Activated B cell treated with CpG ODN at 0.5 μM for 24 hours (primary cell): ENCODE data around the gene RBM38. TPM values are rescaled to one million over a fixed set of nuclear protein-coding genes. Genes with fewer than 3 reads are reported as not detected.

Experiments
- ATAC-seq: fragments of 200-7000 bp; cut with Tn5 transposase; one replicate; pipeline ENCODE4 v1.10.0; 2021; ENCODE audit warnings: low read depth, mild to moderate bottlenecking, moderate library complexity
- CTCF ChIA-PET: fragments of 350-600 bp; sonication (Branson Sonifier 250); formaldehyde crosslinking; loops from one replicate; lab custom pipeline; 2021; ENCODE audit warnings: antibody characterized with exemption; lab: Charles Lee
- POLR2A ChIA-PET: fragments of 350-600 bp; sonication (Branson Sonifier 250); formaldehyde crosslinking; loops from one replicate; lab custom pipeline; 2021; ENCODE audit warnings: antibody characterized with exemption; lab: Charles Lee
- DNase-seq: peaks from one replicate; pipeline ENCODE4 v3.0.0; 2022
- H3K27ac Mint-ChIP-seq: one replicate; pipeline ENCODE4 v1.8.0; 2020; ENCODE audit warnings: mixed read lengths
- H3K27me3 Mint-ChIP-seq: one replicate; pipeline ENCODE4 v1.8.0; 2021; ENCODE audit warnings: mixed read lengths
- H3K36me3 Mint-ChIP-seq: one replicate; pipeline ENCODE4 v1.8.0; 2021; ENCODE audit warnings: low read depth, mixed read lengths
- H3K4me1 Mint-ChIP-seq: one replicate; pipeline ENCODE4 v1.8.0; 2021; ENCODE audit warnings: mixed read lengths
- H3K4me3 Mint-ChIP-seq: one replicate; pipeline ENCODE4 v1.8.0; 2020; ENCODE audit warnings: mild to moderate bottlenecking, mixed read lengths
- H3K9me3 Mint-ChIP-seq: one replicate; pipeline ENCODE4 v1.8.0; 2020; ENCODE audit warnings: mixed read lengths
- intact Hi-C: fragments of 100-400 bp; cut with micrococcal nuclease; formaldehyde crosslinking; loops from one replicate; pipeline ENCODE4 v1.15.1; 2024
- total RNA-seq: library from RNA; stranded (reverse); gene quantifications from 2 replicates; pipeline ENCODE4 v1.2.3, GENCODE V29; 2022
- TF ChIP-seq, protein P1 (sequence below): fragments of 200-600 bp; IDR thresholded peaks from one replicate; pipeline ENCODE4 v1.8.0; 2022; ENCODE audit warnings: antibody characterized with exemption, mild to moderate bottlenecking

RBM38 gene
- total RNA-seq, 1 donor from 2014 or later: 69.6 TPM

- no peak overlapping the region for H3K4me3 Mint-ChIP-seq
- POLR2A ChIA-PET: no interaction called here
- no peaks in the 10 kb centered on the region for H3K9me3 Mint-ChIP-seq
- H3K36me3 Mint-ChIP-seq: no peaks in the 10 kb centered on the region
- TF ChIP-seq, protein P1, sequence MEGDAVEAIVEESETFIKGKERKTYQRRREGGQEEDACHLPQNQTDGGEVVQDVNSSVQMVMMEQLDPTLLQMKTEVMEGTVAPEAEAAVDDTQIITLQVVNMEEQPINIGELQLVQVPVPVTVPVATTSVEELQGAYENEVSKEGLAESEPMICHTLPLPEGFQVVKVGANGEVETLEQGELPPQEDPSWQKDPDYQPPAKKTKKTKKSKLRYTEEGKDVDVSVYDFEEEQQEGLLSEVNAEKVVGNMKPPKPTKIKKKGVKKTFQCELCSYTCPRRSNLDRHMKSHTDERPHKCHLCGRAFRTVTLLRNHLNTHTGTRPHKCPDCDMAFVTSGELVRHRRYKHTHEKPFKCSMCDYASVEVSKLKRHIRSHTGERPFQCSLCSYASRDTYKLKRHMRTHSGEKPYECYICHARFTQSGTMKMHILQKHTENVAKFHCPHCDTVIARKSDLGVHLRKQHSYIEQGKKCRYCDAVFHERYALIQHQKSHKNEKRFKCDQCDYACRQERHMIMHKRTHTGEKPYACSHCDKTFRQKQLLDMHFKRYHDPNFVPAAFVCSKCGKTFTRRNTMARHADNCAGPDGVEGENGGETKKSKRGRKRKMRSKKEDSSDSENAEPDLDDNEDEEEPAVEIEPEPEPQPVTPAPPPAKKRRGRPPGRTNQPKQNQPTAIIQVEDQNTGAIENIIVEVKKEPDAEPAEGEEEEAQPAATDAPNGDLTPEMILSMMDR: no peak
- CTCF ChIA-PET: no interaction called here
- intact Hi-C loops: no loop called here
- peak overlapping the region; percentile 68 for H3K27ac Mint-ChIP-seq
- peaks cover 20% of the 10 kb centered on the region for H3K4me1 Mint-ChIP-seq
- no peaks in the 10 kb centered on the region for H3K27me3 Mint-ChIP-seq
- DNase-seq (no peak), ATAC-seq (no peak)
Observed at GRCh38 chr20:57439993-57440392, 48.8 kb downstream of the RBM38 start.

GRCh38 chr20:57440678-57441509 lies 49.7 kb downstream of the RBM38 start:
- no peaks in the 10 kb centered on the region for H3K9me3 Mint-ChIP-seq
- ATAC-seq: no peak
- no peaks in the 10 kb centered on the region for H3K36me3 Mint-ChIP-seq
- POLR2A ChIA-PET: no interaction called here
- TF ChIP-seq, protein P1: no peak
- intact Hi-C loops: no loop called here
- CTCF ChIA-PET: no interaction called here
- H3K4me3 Mint-ChIP-seq: no peak overlapping the region
- H3K4me1 Mint-ChIP-seq: peaks cover 11% of the 10 kb centered on the region
- H3K27ac Mint-ChIP-seq: no peak overlapping the region
- H3K27me3 Mint-ChIP-seq: no peaks in the 10 kb centered on the region
- no peak for DNase-seq

DNA sequence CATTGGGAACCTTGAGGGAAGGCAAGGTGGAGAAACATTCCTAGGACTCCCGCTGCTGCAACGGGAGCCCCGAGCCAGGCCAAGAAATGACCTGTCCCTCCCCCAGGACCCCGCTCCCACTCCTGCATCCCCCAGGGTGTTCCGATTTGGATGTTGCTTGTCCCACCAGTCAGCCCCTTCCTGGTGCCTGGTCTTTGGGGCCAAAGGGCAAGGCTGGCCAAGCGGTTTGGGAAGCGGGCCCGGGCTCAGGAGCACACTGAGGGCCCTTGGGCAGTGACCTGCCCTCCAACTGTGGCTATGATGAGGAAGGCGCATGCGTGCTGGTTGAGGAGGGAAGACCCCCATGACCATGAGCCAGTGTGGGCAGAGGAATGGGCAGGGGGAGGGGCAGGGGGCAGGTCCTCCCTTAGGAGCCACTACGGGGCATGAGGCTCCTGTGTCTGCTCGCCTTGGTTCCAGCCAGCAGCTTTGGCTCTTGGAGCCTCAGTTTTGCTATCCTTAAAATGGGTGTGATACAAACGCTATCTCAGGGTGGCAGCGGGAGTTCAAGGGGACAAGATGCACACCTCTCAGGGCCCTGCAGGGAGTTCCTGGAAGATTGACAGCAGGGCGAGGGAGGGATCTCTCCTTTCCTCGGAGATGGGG lies 50.4 kb downstream of the RBM38 start:
- POLR2A ChIA-PET: no interaction called here
- Mint-ChIP-seq H3K4me1 (peaks cover 6% of the 10 kb centered on the region), H3K27me3 (no peaks in the 10 kb centered on the region), H3K27ac (no peak overlapping the region), H3K36me3 (no peaks in the 10 kb centered on the region), H3K4me3 (no peak overlapping the region), H3K9me3 (no peaks in the 10 kb centered on the region)
- intact Hi-C loops: no loop called here
- DNase-seq (no peak), ATAC-seq (no peak)
- TF ChIP-seq, protein P1: no peak
- CTCF ChIA-PET: no interaction called here

GRCh38 chr20:57442158-57442887 lies 51.1 kb downstream of the RBM38 start:
- Mint-ChIP-seq H3K27ac (no peak overlapping the region), H3K4me1 (peaks cover 6% of the 10 kb centered on the region), H3K4me3 (no peak overlapping the region), H3K36me3 (no peaks in the 10 kb centered on the region), H3K9me3 (no peaks in the 10 kb centered on the region), H3K27me3 (no peaks in the 10 kb centered on the region)
- ChIA-PET POLR2A (no interaction called here), CTCF (no interaction called here)
- intact Hi-C loops: no loop called here
- no peak for ATAC-seq
- DNase-seq: no peak
- TF ChIP-seq, protein P1: no peak

DNA sequence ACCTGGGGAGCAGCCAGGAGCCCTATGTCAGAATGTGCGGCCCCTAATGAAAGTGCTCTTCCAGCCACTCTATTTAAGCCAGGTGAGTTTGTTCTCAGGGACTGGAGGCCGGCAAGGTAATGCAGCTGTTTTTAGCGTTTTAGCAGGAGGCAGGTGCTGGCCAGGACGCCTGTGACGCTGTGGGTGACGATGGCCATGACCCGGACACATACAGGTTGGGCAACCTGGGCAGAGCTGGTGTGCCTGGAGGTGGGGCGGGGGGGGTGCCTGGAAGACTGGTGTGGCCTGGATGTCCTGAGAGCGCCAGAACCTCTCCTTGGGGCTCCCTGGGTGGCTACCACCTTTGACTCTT lies 51.7 kb downstream of the RBM38 start:
- peaks cover 8% of the 10 kb centered on the region for H3K4me1 Mint-ChIP-seq
- H3K27me3 Mint-ChIP-seq: no peaks in the 10 kb centered on the region
- H3K36me3 Mint-ChIP-seq: no peaks in the 10 kb centered on the region
- no peaks in the 10 kb centered on the region for H3K9me3 Mint-ChIP-seq
- no peak overlapping the region for H3K4me3 Mint-ChIP-seq
- POLR2A ChIA-PET: no interaction called here
- DNase-seq: no peak
- TF ChIP-seq, protein P1: no peak
- intact Hi-C loops: no loop called here
- CTCF ChIA-PET: no interaction called here
- H3K27ac Mint-ChIP-seq: no peak overlapping the region
- ATAC-seq: no peak
